Activated CD8-positive, alpha-beta memory T cell treated with anti-CD3 and anti-CD28 coated beads for 1 hour (primary cell): ENCODE measurements around the gene SLC6A3.
"Not testable (repeated sequence)": the region's sequence is repeated elsewhere in the genome, so short reads cannot be mapped to it uniquely, and the experiment has no call there.

ENCODE experiments used
- DNase-seq, 2 donors: peaks; one replicate each; pipeline ENCODE4 v3.0.0-alpha.2; 2020; ENCODE audit warnings: low read depth in 1 of 2; ENCODE audit errors: extremely low read depth in 1 of 2

The SLC6A3 gene

GRCh38 chr5:1478271-1479035 lies 33.2 kb upstream of the SLC6A3 start:
- no peak for DNase-seq

GRCh38 chr5:1477341-1477740 lies 32.1 kb upstream of the SLC6A3 start:
- no peak for DNase-seq

- no peak for DNase-seq
Measured at GRCh38 chr5:1476967-1477310, 31.7 kb upstream of the SLC6A3 start.

GRCh38 chr5:1476181-1476966 lies 31.1 kb upstream of the SLC6A3 start:
- no peak for DNase-seq

GRCh38 chr5:1475544-1475900 lies 30.3 kb upstream of the SLC6A3 start:
- not testable (repeated sequence) for DNase-seq

GRCh38 chr5:1474866-1475543 lies 29.8 kb upstream of the SLC6A3 start:
- DNase-seq, result no peak

GRCh38 chr5:1474183-1474839 lies 29.1 kb upstream of the SLC6A3 start:
- no peak for DNase-seq

- DNase-seq, result no peak
Measured at GRCh38 chr5:1473746-1474145, 28.5 kb upstream of the SLC6A3 start.

GRCh38 chr5:1472964-1473628 lies 27.9 kb upstream of the SLC6A3 start:
- DNase-seq, result no peak

GRCh38 chr5:1471997-1472963 lies 27.0 kb upstream of the SLC6A3 start:
- DNase-seq, result no peak

GRCh38 chr5:1471240-1471853 lies 26.1 kb upstream of the SLC6A3 start:
- no peak for DNase-seq

GRCh38 chr5:1470762-1471211 lies 25.5 kb upstream of the SLC6A3 start:
- no peak for DNase-seq

- DNase-seq, result no peak
Measured at GRCh38 chr5:1468629-1469527, 23.6 kb upstream of the SLC6A3 start.

GRCh38 chr5:1468247-1468612 lies 23.0 kb upstream of the SLC6A3 start:
- DNase-seq, result no peak

- DNase-seq, result no peak
Measured at GRCh38 chr5:1467341-1468246, 22.4 kb upstream of the SLC6A3 start.

GRCh38 chr5:1466631-1467265 lies 21.5 kb upstream of the SLC6A3 start:
- no peak for DNase-seq
